ENCODE data around the gene CATSPER3. TPM values are rescaled to one million over a fixed set of nuclear protein-coding genes. Genes with fewer than 3 reads are reported as not detected.

The CATSPER3 gene
- total RNA-seq, 1 experiment from 2014 or later: 0.50 TPM

DNA sequence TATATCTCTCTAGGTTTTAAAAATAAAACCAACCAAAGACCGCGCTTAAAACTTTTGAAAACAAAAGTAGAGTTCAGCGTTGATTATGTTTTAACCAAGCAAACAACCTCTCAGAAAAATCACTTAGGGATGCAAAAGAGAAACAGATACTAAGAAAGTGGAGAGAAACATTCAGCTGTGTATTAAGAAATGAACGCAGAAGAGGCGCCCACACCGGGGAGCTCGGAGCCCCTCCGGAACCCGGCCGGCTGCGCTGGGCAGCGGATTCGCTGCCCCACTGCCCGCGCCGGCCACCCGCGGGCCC is 64.9 kb downstream of the CATSPER3 start:
- peaks cover 94% of the 10 kb centered on the region for H3K27me3 Mint-ChIP-seq (ENCODE audit: low read depth)
- Histone ChIP-seq H3K23me2 (ENCODE audit: insufficient read length, low read depth, low read length, poor library complexity, severe bottlenecking) (peaks cover 6% of the 10 kb centered on the region), H3K14ac (ENCODE audit: insufficient read depth, low read length) (no peak overlapping the region), H3K4me1 (ENCODE audit: insufficient read depth, low read length) (no peaks in the 10 kb centered on the region), H2BK20ac (ENCODE audit: low read depth, low read length, poor library complexity, severe bottlenecking) (no peak overlapping the region), H3K9ac (ENCODE audit: extremely low read depth, insufficient read length, low read length) (no peak overlapping the region), H2AFZ (ENCODE audit: low read length) (no peak overlapping the region), H3K27me3 (ENCODE audit: insufficient read depth, low read length) (peaks cover 93% of the 10 kb centered on the region), H3K9me3 (ENCODE audit: control insufficient read depth, low read depth, low read length) (no peaks in the 10 kb centered on the region), H3K79me1 (ENCODE audit: insufficient read depth, low read depth, low read length, poor library complexity, severe bottlenecking) (no peaks in the 10 kb centered on the region), H2BK15ac (ENCODE audit: low read depth, low read length) (no peak overlapping the region), H3K79me2 (ENCODE audit: insufficient read depth, low read length) (no peaks in the 10 kb centered on the region), H2BK5ac (ENCODE audit: insufficient read length, low read length) (no peak overlapping the region), H3K4ac (ENCODE audit: low read depth, low read length) (no peak overlapping the region), H2BK120ac (ENCODE audit: low read depth, low read length, poor library complexity, severe bottlenecking) (no peak overlapping the region), H3K4me2 (ENCODE audit: insufficient read depth, insufficient read length, low read length) (no peak overlapping the region), H2AK5ac (ENCODE audit: insufficient read length, low read length) (no peak overlapping the region), H2BK12ac (ENCODE audit: insufficient read length, low read depth, low read length) (no peak overlapping the region), H3K27ac (ENCODE audit: insufficient read length, low read depth, low read length) (no peak overlapping the region), H4K91ac (ENCODE audit: insufficient read length, low read depth, low read length) (no peak overlapping the region), H4K8ac (replicated peaks; ENCODE audit: insufficient read length, low read depth, low read length) (no peak overlapping the region), H4K20me1 (ENCODE audit: control insufficient read depth, insufficient read depth, insufficient read length) (no peaks in the 10 kb centered on the region), H3K23ac (ENCODE audit: insufficient read length, low read depth, low read length) (no peak overlapping the region), H4K5ac (ENCODE audit: insufficient read length, low read depth, low read length) (no peak overlapping the region), H3T11ph (ENCODE audit: low read length) (no peak overlapping the region), H3K18ac (ENCODE audit: insufficient read length, low read depth, low read length) (no peak overlapping the region), H3K56ac (ENCODE audit: insufficient read length, low read depth, low read length) (no peak overlapping the region)
- peaks cover 0 to 10% of the 10 kb centered on the region in 2 experiments; a peak in 2 of 5 replicates for H3K9me3 Mint-ChIP-seq
- H3K36me3 Mint-ChIP-seq (ENCODE audit: insufficient read depth in 1 of 3, low read depth in 3 of 3): no peaks in the 10 kb centered on the region; a peak in 1 of 7 replicates
- no peak overlapping the region for H3K27ac Mint-ChIP-seq
- H3K4me1 Mint-ChIP-seq: peaks cover 18 to 42% of the 10 kb centered on the region in 2 experiments
- TF ChIP-seq, protein P1, sequence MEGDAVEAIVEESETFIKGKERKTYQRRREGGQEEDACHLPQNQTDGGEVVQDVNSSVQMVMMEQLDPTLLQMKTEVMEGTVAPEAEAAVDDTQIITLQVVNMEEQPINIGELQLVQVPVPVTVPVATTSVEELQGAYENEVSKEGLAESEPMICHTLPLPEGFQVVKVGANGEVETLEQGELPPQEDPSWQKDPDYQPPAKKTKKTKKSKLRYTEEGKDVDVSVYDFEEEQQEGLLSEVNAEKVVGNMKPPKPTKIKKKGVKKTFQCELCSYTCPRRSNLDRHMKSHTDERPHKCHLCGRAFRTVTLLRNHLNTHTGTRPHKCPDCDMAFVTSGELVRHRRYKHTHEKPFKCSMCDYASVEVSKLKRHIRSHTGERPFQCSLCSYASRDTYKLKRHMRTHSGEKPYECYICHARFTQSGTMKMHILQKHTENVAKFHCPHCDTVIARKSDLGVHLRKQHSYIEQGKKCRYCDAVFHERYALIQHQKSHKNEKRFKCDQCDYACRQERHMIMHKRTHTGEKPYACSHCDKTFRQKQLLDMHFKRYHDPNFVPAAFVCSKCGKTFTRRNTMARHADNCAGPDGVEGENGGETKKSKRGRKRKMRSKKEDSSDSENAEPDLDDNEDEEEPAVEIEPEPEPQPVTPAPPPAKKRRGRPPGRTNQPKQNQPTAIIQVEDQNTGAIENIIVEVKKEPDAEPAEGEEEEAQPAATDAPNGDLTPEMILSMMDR (conservative IDR thresholded peaks at IDR 0.05): no peak
- H3K4me3 Mint-ChIP-seq: peak overlapping the region in 1 of 2 experiments; percentile 59; a peak in 2 of 5 replicates
- no peak for DNase-seq
- no CpG with 5 or more reads among the region's 18 CpGs for WGBS (ENCODE audit: extremely low coverage, insufficient read length, low lambda C conversion rate)

Measured in H9 (cell line).